DOHH2 (cell line): ENCODE results near the gene PTGFRN.

Source experiments
- EZH2phosphoT487 ChIP-seq: fragments of 200-600 bp; sonication (generic); IDR thresholded peaks from 2 replicates; pipeline ENCODE4 v1.6.1; 2017; ENCODE audit warnings: borderline replicate concordance, mild to moderate bottlenecking, antibody characterized with exemption, low read length, moderate library complexity, mixed read lengths
- TF ChIP-seq, protein P1 (sequence below): fragments of 200-600 bp; sonication (generic); IDR thresholded peaks from one replicate; pipeline ENCODE4 v1.5.1; 2014; ENCODE audit warnings: antibody characterized with exemption, mild to moderate bottlenecking, low read depth, low read length; ENCODE audit not compliant: poor library complexity, severe bottlenecking

- TF ChIP-seq, protein P1, sequence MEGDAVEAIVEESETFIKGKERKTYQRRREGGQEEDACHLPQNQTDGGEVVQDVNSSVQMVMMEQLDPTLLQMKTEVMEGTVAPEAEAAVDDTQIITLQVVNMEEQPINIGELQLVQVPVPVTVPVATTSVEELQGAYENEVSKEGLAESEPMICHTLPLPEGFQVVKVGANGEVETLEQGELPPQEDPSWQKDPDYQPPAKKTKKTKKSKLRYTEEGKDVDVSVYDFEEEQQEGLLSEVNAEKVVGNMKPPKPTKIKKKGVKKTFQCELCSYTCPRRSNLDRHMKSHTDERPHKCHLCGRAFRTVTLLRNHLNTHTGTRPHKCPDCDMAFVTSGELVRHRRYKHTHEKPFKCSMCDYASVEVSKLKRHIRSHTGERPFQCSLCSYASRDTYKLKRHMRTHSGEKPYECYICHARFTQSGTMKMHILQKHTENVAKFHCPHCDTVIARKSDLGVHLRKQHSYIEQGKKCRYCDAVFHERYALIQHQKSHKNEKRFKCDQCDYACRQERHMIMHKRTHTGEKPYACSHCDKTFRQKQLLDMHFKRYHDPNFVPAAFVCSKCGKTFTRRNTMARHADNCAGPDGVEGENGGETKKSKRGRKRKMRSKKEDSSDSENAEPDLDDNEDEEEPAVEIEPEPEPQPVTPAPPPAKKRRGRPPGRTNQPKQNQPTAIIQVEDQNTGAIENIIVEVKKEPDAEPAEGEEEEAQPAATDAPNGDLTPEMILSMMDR, result no peak
- TF ChIP-seq EZH2phosphoT487, result no peak
These were observed 10.5 kb downstream of the PTGFRN start for GRCh38 chr1:116920211-116920610.
